Astrocyte (in vitro differentiated cells and primary cell): ENCODE measurements around the gene DHRS3. TPM values are rescaled to one million over a fixed set of nuclear protein-coding genes. Genes with fewer than 3 reads are reported as not detected.

ENCODE experiments used
- DNase-seq: peaks from one replicate; pipeline ENCODE4 v3.0.0-alpha.2; 2010; ENCODE audit warnings: low read depth
- FAIRE-seq: peaks from 2 replicates; lab custom pipeline; 2011; peaks lifted over from hg19 to GRCh38; lab: Jason Lieb, UNC
- H2AFZ ChIP-seq: 2 replicates; pipeline ENCODE4 v1.6.0; 2012; ENCODE audit warnings: low read depth, low read length, inconsistent platforms
- H3K27ac ChIP-seq: 2 replicates; pipeline ENCODE4 v1.5.1; 2011; ENCODE audit warnings: low read depth, low read length, inconsistent platforms
- H3K27me3 ChIP-seq: 2 replicates; pipeline ENCODE4 v1.6.0; 2011; ENCODE audit warnings: low read length, inconsistent platforms; ENCODE audit not compliant: insufficient read depth
- H3K36me3 ChIP-seq: 2 replicates; pipeline ENCODE4 v1.5.1; 2011; ENCODE audit warnings: low read length, inconsistent platforms; ENCODE audit not compliant: insufficient read depth
- H3K4me1 ChIP-seq: 2 replicates; pipeline ENCODE4 v1.5.1; 2011; ENCODE audit warnings: low read length, inconsistent platforms; ENCODE audit not compliant: insufficient read depth
- H3K4me2 ChIP-seq: 2 replicates; pipeline ENCODE4 v1.6.0; 2012; ENCODE audit warnings: low read length, inconsistent platforms
- H3K4me3 ChIP-seq: 2 replicates; pipeline ENCODE4 v1.5.1; 2011; ENCODE audit warnings: low read depth, mild to moderate bottlenecking, low read length, inconsistent platforms; ENCODE audit not compliant: insufficient read depth
- H3K79me2 ChIP-seq: 2 replicates; pipeline ENCODE4 v1.6.0; 2012; ENCODE audit warnings: mild to moderate bottlenecking, low read length, inconsistent platforms; ENCODE audit not compliant: insufficient read depth
- H3K9ac ChIP-seq: 2 replicates; pipeline ENCODE4 v1.6.0; 2012; ENCODE audit warnings: mild to moderate bottlenecking, low read length, inconsistent platforms
- H3K9me3 ChIP-seq: 2 replicates; pipeline ENCODE4 v1.5.1; 2012; ENCODE audit warnings: low read depth, mild to moderate bottlenecking, low read length, inconsistent platforms; ENCODE audit not compliant: insufficient read depth
- H4K20me1 ChIP-seq: 2 replicates; pipeline ENCODE4 v1.6.0; 2012; ENCODE audit warnings: low read length, inconsistent platforms; ENCODE audit not compliant: insufficient read depth
- H3K27ac Mint-ChIP-seq: one replicate; pipeline ENCODE4 v1.8.0; 2021; ENCODE audit warnings: mild to moderate bottlenecking, mixed read lengths; ENCODE audit not compliant: unreplicated experiment
- H3K27me3 Mint-ChIP-seq: one replicate; pipeline ENCODE4 v1.8.0; 2021; ENCODE audit warnings: low read depth, mixed read lengths; ENCODE audit not compliant: unreplicated experiment
- H3K36me3 Mint-ChIP-seq: one replicate; pipeline ENCODE4 v1.8.0; 2021; ENCODE audit warnings: low read depth, mixed read lengths; ENCODE audit not compliant: unreplicated experiment
- H3K4me1 Mint-ChIP-seq: one replicate; pipeline ENCODE4 v1.8.0; 2021; ENCODE audit warnings: low read depth, mixed read lengths; ENCODE audit not compliant: unreplicated experiment
- H3K4me3 Mint-ChIP-seq: one replicate; pipeline ENCODE4 v1.8.0; 2021; ENCODE audit warnings: mild to moderate bottlenecking, moderate library complexity, mixed read lengths; ENCODE audit not compliant: unreplicated experiment
- H3K9me3 Mint-ChIP-seq: one replicate; pipeline ENCODE4 v1.8.0; 2021; ENCODE audit warnings: mild to moderate bottlenecking, mixed read lengths; ENCODE audit not compliant: unreplicated experiment
- EZH2 ChIP-seq: IDR thresholded peaks from 2 replicates; pipeline ENCODE4 v1.6.1; 2012; ENCODE audit warnings: mild to moderate bottlenecking, low read length, inconsistent platforms; ENCODE audit not compliant: insufficient read depth
- total RNA-seq: library from RNA; stranded (reverse); gene quantifications from 2 replicates; pipeline ENCODE4 v1.2.1, GENCODE V29; 2021
- TF ChIP-seq, protein P1 (sequence below): IDR thresholded peaks from 2 replicates; pipeline ENCODE4 v1.5.1; 2011; ENCODE audit warnings: low read depth, mild to moderate bottlenecking, inconsistent platforms, low read length, moderate library complexity; ENCODE audit not compliant: insufficient read depth

DHRS3 gene
- total RNA-seq, 1 donor from 2014 or later: 3.4 TPM

DNA sequence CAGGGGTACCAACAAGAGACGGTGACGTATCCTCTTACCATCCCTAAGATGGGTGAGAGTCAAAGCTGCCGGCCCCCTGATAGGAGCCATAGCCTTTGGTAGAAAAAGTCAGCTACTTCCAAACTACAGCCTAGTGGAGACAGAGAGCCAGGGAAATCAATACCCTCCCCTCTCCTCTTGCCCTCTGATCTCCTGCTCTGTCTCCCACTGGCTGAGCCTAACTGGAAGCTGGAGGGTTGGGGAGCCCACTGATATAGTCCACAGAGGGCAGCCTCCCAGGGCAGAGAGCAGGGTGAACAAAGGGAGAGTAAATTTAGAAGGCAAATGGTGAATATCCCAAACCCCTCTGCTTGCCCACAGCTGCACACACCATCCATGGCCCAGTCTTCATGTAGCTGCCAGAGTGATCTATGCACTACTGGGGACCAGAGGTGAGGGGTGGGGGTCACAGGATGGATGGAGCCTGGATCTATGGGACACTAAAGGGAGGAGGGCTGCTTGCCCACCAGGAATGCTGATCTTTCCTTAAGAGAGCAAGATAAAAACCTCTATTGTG lies 80.0 kb downstream of the DHRS3 start:
- FAIRE-seq (no peak), DNase-seq (no peak)
- no peaks in the 10 kb centered on the region for H3K36me3 Mint-ChIP-seq

GRCh38 chr1:12537294-12537693 lies 80.7 kb downstream of the DHRS3 start:
- DNase-seq (no peak), FAIRE-seq (no peak)
- Mint-ChIP-seq H3K9me3 (peaks cover 7% of the 10 kb centered on the region), H3K27me3 (peaks cover 10% of the 10 kb centered on the region), H3K4me1 (no peaks in the 10 kb centered on the region), H3K36me3 (no peaks in the 10 kb centered on the region), H3K4me3 (no peak overlapping the region), H3K27ac (no peak overlapping the region)
- Histone ChIP-seq H2AFZ (no peak overlapping the region), H3K79me2 (no peaks in the 10 kb centered on the region), H3K27ac (no peak overlapping the region), H3K27me3 (no peaks in the 10 kb centered on the region), H3K4me3 (no peak overlapping the region), H3K36me3 (no peaks in the 10 kb centered on the region), H3K4me2 (no peak overlapping the region), H3K9me3 (no peaks in the 10 kb centered on the region), H4K20me1 (no peaks in the 10 kb centered on the region), H3K4me1 (peaks cover 23% of the 10 kb centered on the region), H3K9ac (no peak overlapping the region)
- no peak for TF ChIP-seq EZH2
- TF ChIP-seq, protein P1, sequence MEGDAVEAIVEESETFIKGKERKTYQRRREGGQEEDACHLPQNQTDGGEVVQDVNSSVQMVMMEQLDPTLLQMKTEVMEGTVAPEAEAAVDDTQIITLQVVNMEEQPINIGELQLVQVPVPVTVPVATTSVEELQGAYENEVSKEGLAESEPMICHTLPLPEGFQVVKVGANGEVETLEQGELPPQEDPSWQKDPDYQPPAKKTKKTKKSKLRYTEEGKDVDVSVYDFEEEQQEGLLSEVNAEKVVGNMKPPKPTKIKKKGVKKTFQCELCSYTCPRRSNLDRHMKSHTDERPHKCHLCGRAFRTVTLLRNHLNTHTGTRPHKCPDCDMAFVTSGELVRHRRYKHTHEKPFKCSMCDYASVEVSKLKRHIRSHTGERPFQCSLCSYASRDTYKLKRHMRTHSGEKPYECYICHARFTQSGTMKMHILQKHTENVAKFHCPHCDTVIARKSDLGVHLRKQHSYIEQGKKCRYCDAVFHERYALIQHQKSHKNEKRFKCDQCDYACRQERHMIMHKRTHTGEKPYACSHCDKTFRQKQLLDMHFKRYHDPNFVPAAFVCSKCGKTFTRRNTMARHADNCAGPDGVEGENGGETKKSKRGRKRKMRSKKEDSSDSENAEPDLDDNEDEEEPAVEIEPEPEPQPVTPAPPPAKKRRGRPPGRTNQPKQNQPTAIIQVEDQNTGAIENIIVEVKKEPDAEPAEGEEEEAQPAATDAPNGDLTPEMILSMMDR: no peak

More for the DNA sequence above, 80.0 kb downstream of the DHRS3 start:
- Histone ChIP-seq H3K36me3 (no peaks in the 10 kb centered on the region), H3K27ac (no peak overlapping the region), H3K4me1 (peaks cover 23% of the 10 kb centered on the region), H3K9me3 (no peaks in the 10 kb centered on the region), H2AFZ (no peak overlapping the region), H3K4me2 (no peak overlapping the region), H3K4me3 (no peak overlapping the region), H3K79me2 (no peaks in the 10 kb centered on the region), H4K20me1 (no peaks in the 10 kb centered on the region), H3K9ac (no peak overlapping the region), H3K27me3 (no peaks in the 10 kb centered on the region)
- H3K27ac Mint-ChIP-seq: no peak overlapping the region
- no peaks in the 10 kb centered on the region for H3K4me1 Mint-ChIP-seq
- TF ChIP-seq, protein P1: no peak
- no peak for TF ChIP-seq EZH2
- H3K27me3 Mint-ChIP-seq: peaks cover 11% of the 10 kb centered on the region
- H3K9me3 Mint-ChIP-seq: peaks cover 7% of the 10 kb centered on the region
- H3K4me3 Mint-ChIP-seq: no peak overlapping the region

DNA sequence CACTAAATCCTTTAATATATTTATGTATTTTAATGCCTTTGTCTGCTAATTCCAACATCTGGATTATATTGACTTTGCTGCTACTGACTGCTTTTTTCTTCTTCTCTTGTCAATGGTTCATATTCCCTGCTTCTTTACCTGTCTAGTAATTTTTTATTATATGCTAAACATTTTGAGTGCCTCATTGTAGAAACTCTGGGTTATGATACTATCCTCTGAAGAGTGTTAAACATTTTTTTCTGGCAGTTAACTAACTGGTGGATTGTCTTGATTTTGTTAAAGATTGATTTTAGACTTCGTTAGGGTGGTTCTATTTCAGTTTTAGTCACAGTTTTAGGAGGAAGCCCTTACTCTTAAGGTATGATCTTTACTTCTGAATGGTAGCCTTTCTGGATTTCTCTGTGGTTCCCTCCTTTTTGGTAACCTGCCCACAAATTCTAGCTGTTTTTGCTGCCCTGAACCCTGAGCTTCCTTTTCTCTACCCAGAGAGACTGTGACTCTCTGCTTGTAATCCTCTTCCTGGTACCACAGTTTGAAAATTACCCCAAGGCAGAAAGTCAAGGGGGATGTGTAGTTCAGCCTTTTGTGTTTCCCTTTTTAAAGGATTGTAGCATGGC lies 81.9 kb downstream of the DHRS3 start:
- peaks cover 5% of the 10 kb centered on the region for H3K27me3 Mint-ChIP-seq
- H3K27ac ChIP-seq: no peak overlapping the region
- H3K9me3 Mint-ChIP-seq: peaks cover 7% of the 10 kb centered on the region
- H3K36me3 Mint-ChIP-seq: no peaks in the 10 kb centered on the region
- H3K4me3 ChIP-seq: no peak overlapping the region
- H3K4me1 Mint-ChIP-seq: no peaks in the 10 kb centered on the region
- H3K36me3 ChIP-seq: no peaks in the 10 kb centered on the region
- H3K79me2 ChIP-seq: no peaks in the 10 kb centered on the region
- H3K27ac Mint-ChIP-seq: no peak overlapping the region
- no peak overlapping the region for H3K9ac ChIP-seq
- H3K4me3 Mint-ChIP-seq: no peak overlapping the region
- H3K27me3 ChIP-seq: no peaks in the 10 kb centered on the region
- H3K9me3 ChIP-seq: no peaks in the 10 kb centered on the region
- TF ChIP-seq, protein P1: no peak
- no peak for TF ChIP-seq EZH2
- DNase-seq (no peak), FAIRE-seq (no peak)
- no peak overlapping the region for H3K4me2 ChIP-seq
- H2AFZ ChIP-seq: no peak overlapping the region
- H4K20me1 ChIP-seq: no peaks in the 10 kb centered on the region
- peaks cover 14% of the 10 kb centered on the region for H3K4me1 ChIP-seq
